HG03354 (cell line): ENCODE measurements around the gene TPX2.
"Not testable (repeated sequence)": the region's sequence is repeated elsewhere in the genome, so short reads cannot be mapped to it uniquely, and the experiment has no call there.

Experiments used
- ATAC-seq: cut with Tn5 transposase; IDR thresholded peaks from one replicate; pipeline ENCODE4 v1.9.1; 2021; ENCODE audit warnings: mild to moderate bottlenecking; ENCODE audit not compliant: unreplicated experiment, poor library complexity, severe bottlenecking

Gene TPX2

GRCh38 chr20:31808481-31808880 lies 69.4 kb downstream of the TPX2 start:
- ATAC-seq: no peak

- no peak for ATAC-seq
Measured at GRCh38 chr20:31809661-31810060, 70.6 kb downstream of the TPX2 start.

DNA sequence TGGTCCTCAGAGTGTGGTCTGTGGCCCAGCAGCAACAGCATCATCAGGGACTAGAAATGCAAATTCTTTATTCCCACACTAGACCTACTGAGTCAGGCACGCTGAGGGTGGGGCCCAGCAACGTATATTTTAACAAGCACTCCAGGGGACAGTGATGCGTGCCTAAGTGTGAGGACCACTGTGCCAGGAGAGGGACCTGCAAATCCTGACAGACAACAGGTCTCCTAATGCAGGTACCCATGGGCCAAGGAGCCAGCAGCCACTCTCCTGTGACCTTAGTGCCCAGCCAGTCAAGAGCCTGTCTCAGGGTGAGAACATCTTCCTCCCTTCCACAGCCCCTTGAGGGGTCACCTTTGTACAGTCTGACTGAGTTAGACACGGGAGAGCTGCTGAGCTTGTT lies 72.1 kb downstream of the TPX2 start:
- ATAC-seq: no peak

- ATAC-seq: no peak
Measured at GRCh38 chr20:31811796-31812728, 73.0 kb downstream of the TPX2 start.

DNA sequence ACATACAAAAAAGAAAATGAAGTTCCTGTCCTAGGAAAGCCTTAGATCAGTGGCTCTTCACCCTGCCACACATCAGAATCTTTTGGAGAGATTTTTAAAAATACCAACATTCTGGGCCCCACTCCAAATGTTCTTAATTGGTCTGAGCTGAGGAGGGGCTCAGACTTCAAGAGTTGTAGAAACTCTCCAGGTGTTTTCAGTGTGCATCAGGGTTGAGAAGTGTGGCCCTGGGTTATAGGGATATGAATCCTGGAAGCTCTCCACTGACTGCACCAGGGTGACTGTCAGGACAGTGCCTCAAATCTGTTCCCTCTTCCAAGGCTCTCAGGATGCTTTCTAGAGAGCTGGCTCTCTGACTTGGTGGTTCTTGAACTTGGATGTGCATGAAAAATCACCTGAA lies 74.5 kb downstream of the TPX2 start:
- ATAC-seq: no peak

DNA sequence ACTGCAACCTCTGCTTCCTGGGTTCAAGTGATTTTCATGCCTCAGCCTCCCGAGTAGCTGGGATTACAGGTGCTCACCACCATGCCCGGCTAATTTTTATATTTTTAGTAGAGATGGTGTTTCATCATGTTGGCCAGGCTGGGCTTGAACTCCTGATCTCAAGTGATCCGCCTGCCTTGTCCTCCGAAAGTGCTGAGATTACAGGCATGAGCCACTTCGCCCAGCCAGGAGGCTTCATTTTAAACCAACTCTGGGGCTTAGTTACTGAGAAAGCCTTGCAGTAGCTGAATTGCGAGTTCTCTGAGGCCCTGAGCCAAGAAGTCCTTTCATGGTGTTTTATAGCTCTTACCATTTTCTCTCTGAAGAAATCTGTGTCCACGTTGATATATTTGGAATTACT lies 75.1 kb downstream of the TPX2 start:
- ATAC-seq: not testable (repeated sequence)

DNA sequence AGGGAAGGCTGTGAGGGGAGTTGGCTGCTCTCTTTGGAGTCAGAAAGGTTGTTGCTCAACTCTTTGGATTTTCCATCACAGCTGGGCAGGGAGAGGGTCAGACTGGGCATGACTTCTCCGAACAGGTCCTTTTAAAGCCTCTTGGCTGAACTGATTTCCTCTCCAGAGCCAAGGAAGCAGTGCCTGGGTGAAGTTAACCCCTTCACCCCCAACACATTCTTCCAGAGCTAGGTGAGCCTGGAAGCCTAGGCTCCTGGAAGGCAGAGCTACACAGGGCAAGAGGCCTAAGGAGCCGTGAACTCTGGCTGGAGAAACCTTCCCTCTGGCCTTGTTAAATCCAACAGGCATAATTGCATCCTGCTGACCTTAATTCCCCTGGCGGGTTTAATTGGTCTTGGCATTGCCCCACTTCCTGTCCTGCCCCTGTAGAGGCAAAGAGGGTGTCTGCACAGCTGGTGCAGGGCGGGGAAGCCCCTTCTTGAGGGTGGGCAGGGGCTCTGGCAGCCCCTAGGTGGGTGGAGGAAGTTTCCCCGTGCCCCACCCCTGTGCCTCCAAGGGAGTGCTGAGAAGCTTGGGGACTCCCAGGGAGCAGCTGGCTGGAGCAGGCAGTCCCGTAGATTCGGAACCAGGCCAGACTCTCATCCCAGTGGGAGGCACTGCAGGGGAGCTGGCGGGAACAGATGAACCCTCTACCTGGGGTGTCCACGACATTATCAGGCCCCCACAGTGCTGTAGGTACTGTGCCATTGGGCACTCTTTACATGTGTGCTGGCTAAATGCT lies 76.5 kb downstream of the TPX2 start:
- ATAC-seq: no peak

DNA sequence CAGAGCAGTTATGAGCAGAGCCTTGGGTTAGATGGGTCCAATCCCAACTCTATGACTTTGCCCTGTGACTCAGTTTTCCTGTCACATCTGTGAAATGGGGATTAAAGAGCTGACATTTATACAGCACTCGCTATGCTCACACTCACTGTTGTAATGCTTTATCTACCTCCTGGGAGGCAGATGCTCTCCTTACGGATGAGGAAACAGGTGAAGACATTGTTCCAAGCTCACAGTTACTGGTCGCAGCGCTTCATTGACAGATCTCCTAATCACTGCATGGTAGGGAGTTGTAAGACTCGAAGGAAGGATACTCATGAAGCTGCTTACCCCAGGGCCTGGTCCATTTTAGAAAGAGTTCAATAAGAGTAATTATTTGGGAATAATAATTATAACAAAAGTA lies 77.1 kb downstream of the TPX2 start:
- no peak for ATAC-seq

- no peak for ATAC-seq
Measured at GRCh38 chr20:31817461-31817860, 78.4 kb downstream of the TPX2 start.

DNA sequence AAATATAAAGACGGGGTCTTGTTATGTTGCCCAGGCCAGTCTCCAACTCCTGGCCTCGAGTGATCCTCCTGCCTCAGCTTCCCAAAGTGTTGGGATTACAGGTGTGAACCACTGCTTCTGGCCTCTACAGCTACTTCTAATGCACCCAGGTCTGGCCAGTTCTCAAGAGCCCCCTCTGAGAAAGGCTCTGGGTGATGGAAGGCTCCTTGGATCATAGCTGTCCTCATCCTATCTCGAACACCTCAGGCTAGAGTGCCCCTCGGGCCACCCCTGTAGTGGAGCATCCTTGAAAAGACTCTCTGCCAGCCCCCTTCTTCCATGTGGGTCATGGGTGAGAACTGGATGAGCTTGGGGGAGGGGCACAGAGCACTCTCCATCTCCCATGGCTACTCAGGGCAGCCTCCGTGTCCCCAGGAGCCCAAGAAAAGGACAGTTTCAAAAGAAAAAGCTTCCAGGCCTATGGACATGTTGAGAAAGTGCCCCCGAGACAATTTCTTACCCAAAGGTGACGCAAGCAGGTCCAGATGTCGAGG lies 79.4 kb downstream of the TPX2 start:
- no peak for ATAC-seq

GRCh38 chr20:31819083-31819784 lies 80.1 kb downstream of the TPX2 start, which contains the start of gene MYLK2:
TSS of gene MYLK2 (plus strand) at chr20:31819356. CDS start at chr20:31819581, 225 bp downstream.
- ATAC-seq: no peak

- ATAC-seq: no peak
Measured at GRCh38 chr20:31820228-31820627, 81.1 kb downstream of the TPX2 start.

DNA sequence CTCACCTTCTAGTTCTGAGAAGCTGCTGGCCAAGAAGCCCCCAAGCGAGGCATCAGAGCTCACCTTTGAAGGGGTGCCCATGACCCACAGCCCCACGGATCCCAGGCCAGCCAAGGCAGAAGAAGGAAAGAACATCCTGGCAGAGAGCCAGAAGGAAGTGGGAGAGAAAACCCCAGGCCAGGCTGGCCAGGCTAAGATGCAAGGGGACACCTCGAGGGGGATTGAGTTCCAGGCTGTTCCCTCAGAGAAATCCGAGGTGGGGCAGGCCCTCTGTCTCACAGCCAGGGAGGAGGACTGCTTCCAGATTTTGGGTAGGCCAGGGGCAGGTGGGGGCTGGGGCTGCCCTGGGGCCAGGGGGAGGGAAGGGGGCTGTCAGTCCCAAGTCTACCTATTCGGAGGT lies 82.3 kb downstream of the TPX2 start:
- no peak for ATAC-seq

DNA sequence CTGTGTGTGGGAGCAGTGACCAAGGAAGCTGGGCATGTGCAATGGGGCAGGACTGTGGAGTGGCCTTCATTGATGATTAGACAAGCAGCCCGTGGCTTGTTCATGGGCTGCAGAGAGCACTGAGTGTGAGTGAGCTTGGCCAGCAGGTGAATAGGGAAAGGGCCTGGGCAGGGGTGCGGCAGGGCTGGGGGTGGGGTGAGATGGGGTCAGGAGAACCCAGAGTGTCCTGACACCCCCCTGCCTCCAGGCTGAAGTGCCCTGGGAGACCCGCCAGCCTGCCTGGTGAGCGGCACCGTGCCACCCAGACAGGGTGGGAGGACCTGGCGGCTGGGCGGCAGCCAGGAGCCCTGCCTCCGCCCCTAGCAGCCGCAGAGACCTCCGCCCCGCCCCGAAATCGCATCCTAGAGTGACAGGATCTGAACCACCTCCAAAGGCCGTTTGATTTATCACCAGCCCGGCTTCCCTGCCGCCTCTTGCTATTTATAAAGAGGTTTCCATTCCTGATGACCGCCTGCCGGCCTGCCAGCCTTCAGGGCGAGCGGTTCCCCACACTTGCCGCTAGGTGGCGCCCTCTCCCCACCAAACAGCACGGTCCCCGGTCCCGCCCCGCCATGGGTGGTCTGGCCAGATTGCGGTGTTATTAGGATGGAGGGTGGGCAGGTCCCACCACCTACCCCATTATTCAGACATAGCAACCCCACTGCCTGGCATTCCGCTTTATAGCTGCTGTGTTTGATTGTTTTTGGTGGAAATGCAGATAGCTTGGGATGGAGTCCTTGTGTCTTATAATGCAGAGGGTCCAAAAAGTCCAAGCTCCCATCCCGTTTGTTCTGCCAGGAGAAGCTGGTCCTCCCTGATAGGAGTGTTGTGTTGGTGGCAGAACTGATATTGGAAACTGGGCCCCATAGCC lies 83.6 kb downstream of the TPX2 start:
- peak; percentile 74 for ATAC-seq

DNA sequence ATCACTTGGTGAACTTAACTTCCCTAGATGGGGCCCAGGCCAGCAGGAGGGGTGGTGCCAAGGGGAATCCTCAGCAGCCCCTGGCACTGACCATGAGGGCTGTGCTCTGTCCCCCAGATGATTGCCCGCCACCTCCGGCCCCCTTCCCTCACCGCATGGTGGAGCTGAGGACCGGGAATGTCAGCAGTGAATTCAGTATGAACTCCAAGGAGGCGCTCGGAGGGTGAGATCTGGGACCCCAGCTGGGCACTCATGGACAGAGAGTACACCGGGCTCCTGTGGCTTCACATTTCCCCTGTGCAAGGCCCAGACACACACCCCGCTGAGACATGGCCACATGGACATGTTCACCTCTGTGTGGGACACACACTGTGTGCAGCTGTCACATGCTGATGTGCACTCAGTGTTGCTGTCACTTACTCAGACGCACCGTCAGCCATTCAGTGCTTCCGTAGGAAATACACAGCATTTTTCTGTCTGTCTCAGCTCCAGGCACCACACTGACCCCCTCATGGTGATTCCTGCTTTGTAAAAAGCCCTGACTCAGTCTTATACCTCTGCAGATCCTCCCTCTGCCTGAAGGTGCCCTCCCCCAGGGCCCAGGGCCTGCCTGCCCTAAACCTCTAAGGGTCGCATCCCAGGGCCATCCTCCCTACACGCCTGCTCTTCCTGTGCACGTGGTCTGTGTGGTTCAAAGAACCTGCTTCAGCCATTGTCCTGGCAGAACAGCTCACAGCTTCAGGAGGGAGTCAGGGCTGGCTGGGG lies 84.5 kb downstream of the TPX2 start:
- ATAC-seq: no peak

GRCh38 chr20:31824125-31824485 lies 85.0 kb downstream of the TPX2 start:
- no peak for ATAC-seq

- no peak for ATAC-seq
Measured at GRCh38 chr20:31824554-31825313, 85.6 kb downstream of the TPX2 start.

DNA sequence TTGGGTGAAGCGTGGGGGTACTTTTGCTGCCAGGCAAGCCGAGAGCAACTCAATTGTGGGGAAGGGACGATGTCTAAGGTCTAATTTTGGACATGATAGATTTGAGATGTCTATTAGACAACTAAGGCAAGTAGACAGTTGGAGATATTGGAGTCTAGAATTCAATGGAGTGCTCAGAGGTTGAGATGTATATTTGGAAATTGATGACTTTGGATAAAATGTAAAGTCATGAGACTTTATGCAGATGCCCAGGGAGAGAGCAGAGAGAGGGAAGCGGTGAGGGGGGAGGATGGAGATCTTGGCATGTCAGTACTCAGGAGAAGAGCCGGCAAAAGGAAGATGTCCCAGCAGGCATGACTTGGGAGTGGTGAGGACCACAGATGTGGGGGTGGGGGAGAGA lies 87.0 kb downstream of the TPX2 start:
- no peak for ATAC-seq
